Right lobe of liver (tissue), 6 donors: Measurements from ENCODE around the gene CPO. TPM values are rescaled to one million over a fixed set of nuclear protein-coding genes. Genes with fewer than 3 reads are reported as not detected.
A peak's percentile ranks its signal among the peaks of the same experiment; 100 is the strongest.

Source experiments
- ATAC-seq, 4 donors: fragments of 200-7000 bp; cut with Tn5 transposase; one replicate each; pipeline ENCODE4 v1.9.1; 2020; ENCODE audit warnings: mild to moderate bottlenecking in 4 of 4, moderate library complexity in 4 of 4
- DNase-seq, 3 donors: peaks; one replicate each; pipeline ENCODE4 v3.0.0-alpha.2; 2020
- H3K27ac ChIP-seq, 3 donors: fragments of 200-600 bp; one replicate each; pipeline ENCODE4 v1.8.0; 2022
- H3K27me3 ChIP-seq, 2 donors: fragments of 200-600 bp; one replicate each; pipeline ENCODE4 v1.8.0; 2022
- H3K36me3 ChIP-seq, 4 donors: fragments of 200-600 bp; sonication (generic) in 1 of 4; one replicate each; pipeline versions ENCODE4 v1.5.1 to v1.8.0; 2017 to 2022; ENCODE audit warnings: control low read depth in 1 of 4
- H3K4me1 ChIP-seq, 4 donors: fragments of 200-600 bp; sonication (generic) in 1 of 4; one replicate each; pipeline versions ENCODE4 v1.5.1 to v1.8.0; 2017 to 2022; ENCODE audit warnings: control low read depth in 1 of 4
- H3K4me3 ChIP-seq, 3 donors: fragments of 200-600 bp; one replicate each; pipeline ENCODE4 v1.8.0; 2022
- H3K9me3 ChIP-seq, 4 donors: fragments of 200-600 bp; sonication (generic) in 1 of 4; one replicate each; pipeline versions ENCODE4 v1.5.1 to v1.8.0; 2017 to 2022; ENCODE audit warnings: control low read depth in 1 of 4
- CTCF ChIP-seq, 4 donors: fragments of 200-600 bp in 3 of 4; fragments of 450-650 bp in 1 of 4; IDR thresholded peaks; one replicate each; pipeline versions ENCODE4 v1.5.1 to v1.8.0; 2016 to 2022; ENCODE audit warnings: antibody characterized with exemption in 4 of 4, mild to moderate bottlenecking in 2 of 4
- POLR2A ChIP-seq: fragments of 450-650 bp; IDR thresholded peaks from one replicate; pipeline ENCODE4 v1.6.1; 2017; ENCODE audit warnings: antibody characterized with exemption, mild to moderate bottlenecking
- WGBS: methylation state at CpG from one replicate; pipeline ENCODE4 v1.1.6; 2018; ENCODE audit warnings: low coverage, low lambda C conversion rate; ENCODE audit not compliant: insufficient coverage; ENCODE audit errors: missing lambda C conversion rate; 5-methylcytosine and 5-hydroxymethylcytosine counted together
- intact Hi-C, 2 donors: fragments of 100-400 bp; cut with DNase I; formaldehyde crosslinking; loops; one replicate each; pipeline versions ENCODE4 v1.11.2 to v1.14.1; 2022
- total RNA-seq, 6 experiments: library from RNA; depleted of rRNA in 2 of 6; stranded (reverse); fragments of >200 nt in 2 of 6; fragmentation: NEBNext Ultra II Directional in 3 of 6; extraction: Animal tissue kit (Norgen Biotek cat#: 25700) in 3 of 6; gene quantifications; one replicate each; pipeline versions ENCODE4 v1.1.0 to v1.2.4, GENCODE V29; 2016 to 2023
- donor health status: DM: no; HTN: yes; CAD: no.
- donor health status: DM: no; HTN: no; CAD: no.
- donor health status: DM: no; HTN: no; CAD: no.
- donor health status: DM: no; HTN: yes; CAD: no.
- donor health status: DM: no; HTN: yes; CAD: no.

Gene CPO
- total RNA-seq, 6 experiments from 2014 or later = 0.22 to 0.46 (median 0.34) TPM; not detected in 2

- H3K9me3 ChIP-seq = no peaks in the 10 kb centered on the region
- H3K27ac ChIP-seq = peak overlapping the region in 1 of 3 donors; percentile 10
- intact Hi-C loops = no loop called here
- DNase-seq = peak in 1 of 3 donors; percentile 56
- H3K4me1 ChIP-seq = peaks cover 0 to 31% (median 0%) of the 10 kb centered on the region in 4 donors
- WGBS = 46% methylated on average over 7 of the region's 7 CpGs
- ATAC-seq = peak; percentile 79 to 92 (median 88)
- H3K36me3 ChIP-seq = no peaks in the 10 kb centered on the region
- no peaks in the 10 kb centered on the region for H3K27me3 ChIP-seq
- TF ChIP-seq POLR2A (no peak), CTCF (IDR thresholded peaks at IDR 0.05) (no peak)
- no peak overlapping the region for H3K4me3 ChIP-seq
Observed at GRCh38 chr2:206968134-206969086, 29.1 kb downstream of the CPO start.

- 93% methylated on average over 4 of the region's 6 CpGs for WGBS
- DNase-seq (no peak), ATAC-seq (no peak)
- H3K4me3 ChIP-seq = no peak overlapping the region
- no peaks in the 10 kb centered on the region for H3K9me3 ChIP-seq
- H3K27me3 ChIP-seq = no peaks in the 10 kb centered on the region
- H3K4me1 ChIP-seq = peaks cover 0 to 30% (median 0%) of the 10 kb centered on the region in 4 donors
- TF ChIP-seq CTCF (IDR thresholded peaks at IDR 0.05) (no peak), POLR2A (no peak)
- no peak overlapping the region for H3K27ac ChIP-seq
- no peaks in the 10 kb centered on the region for H3K36me3 ChIP-seq
- intact Hi-C loops = no loop called here
Observed at GRCh38 chr2:206969192-206969591, 29.9 kb downstream of the CPO start.

GRCh38 chr2:206970589-206971360 is 31.5 kb downstream of the CPO start:
- 76% methylated on average over 7 of the region's 7 CpGs for WGBS
- no peak for DNase-seq
- H3K4me3 ChIP-seq = no peak overlapping the region
- peak in 1 of 4 donors; percentile 26 for ATAC-seq
- intact Hi-C loops = no loop called here
- no peaks in the 10 kb centered on the region for H3K9me3 ChIP-seq
- H3K27me3 ChIP-seq = no peaks in the 10 kb centered on the region
- TF ChIP-seq POLR2A (no peak), CTCF (IDR thresholded peaks at IDR 0.05) (no peak)
- H3K4me1 ChIP-seq = peaks cover 0 to 30% (median 0%) of the 10 kb centered on the region in 4 donors
- no peaks in the 10 kb centered on the region for H3K36me3 ChIP-seq
- H3K27ac ChIP-seq = no peak overlapping the region

DNA sequence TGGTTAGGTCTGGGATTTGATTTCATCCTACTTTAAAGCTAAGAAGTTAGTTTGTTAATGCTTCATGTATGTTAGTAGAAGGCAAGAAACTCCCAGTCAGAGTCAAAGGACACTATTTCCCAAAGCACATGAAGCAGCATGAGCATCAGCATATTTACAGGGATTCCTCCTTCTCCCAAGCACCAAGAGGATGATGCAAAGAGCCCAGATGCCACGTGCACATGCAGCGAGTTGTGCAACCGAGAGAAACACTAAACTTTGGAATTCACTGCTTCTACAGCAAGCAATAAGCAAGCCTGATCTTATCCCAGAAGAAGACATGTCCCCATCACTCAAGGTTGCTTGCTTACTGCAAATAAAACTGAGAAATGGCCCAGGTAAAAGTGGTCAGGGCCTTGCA is 32.5 kb downstream of the CPO start:
- WGBS = 18% methylated on average over 3 of the region's 3 CpGs
- H3K9me3 ChIP-seq = no peaks in the 10 kb centered on the region
- intact Hi-C loops = no loop called here
- DNase-seq = peak; percentile 28 to 72 (median 61)
- peak; percentile 65 to 81 (median 68) for ATAC-seq
- no peak for TF ChIP-seq CTCF (IDR thresholded peaks at IDR 0.05)
- TF ChIP-seq POLR2A = no peak
- no peaks in the 10 kb centered on the region for H3K36me3 ChIP-seq
- no peak overlapping the region for H3K4me3 ChIP-seq
- H3K27me3 ChIP-seq = no peaks in the 10 kb centered on the region
- peaks cover 0 to 30% (median 0%) of the 10 kb centered on the region in 4 donors for H3K4me1 ChIP-seq
- H3K27ac ChIP-seq = no peak overlapping the region
